ENCODE results near the gene MUSTN1. TPM values are rescaled to one million over a fixed set of nuclear protein-coding genes. Genes with fewer than 3 reads are reported as not detected.

The MUSTN1 gene
- total and polyA plus RNA-seq, 2 donors (not counting 3 experiments of a cell fraction or from before 2014, with no cell fraction given): 1.1 to 2.2 TPM

DNA sequence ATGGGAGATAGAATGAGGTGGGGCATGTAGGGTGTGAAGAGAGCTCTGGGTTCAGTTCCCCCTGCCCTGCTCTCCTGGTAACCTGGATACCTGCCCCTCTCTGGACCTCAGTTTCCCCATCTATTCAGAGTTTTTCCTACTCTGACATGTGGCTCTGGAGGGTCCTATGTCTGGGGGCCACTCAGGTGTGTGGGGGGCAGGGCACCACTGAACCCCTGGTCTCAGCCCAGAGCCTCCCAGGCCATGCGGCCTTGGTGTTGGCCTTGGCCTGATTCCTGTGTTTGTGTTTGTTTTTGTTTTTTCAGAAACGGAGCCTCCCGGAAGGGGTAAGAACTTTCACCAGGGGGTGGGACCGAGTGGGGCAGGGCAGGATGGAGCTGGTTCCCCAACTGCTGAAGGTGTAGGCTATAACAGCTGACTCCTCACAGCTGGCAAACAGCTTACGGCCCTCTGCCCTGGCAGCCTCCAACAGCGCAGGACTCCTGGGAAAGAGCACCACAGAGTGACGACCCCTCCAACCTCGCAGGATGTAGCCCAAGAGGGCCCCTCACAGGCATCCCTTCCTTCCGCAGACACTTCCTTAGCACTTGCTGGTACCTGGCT lies 39.4 kb downstream of the MUSTN1 start:
- POLR2A ChIA-PET: no interaction called here
- no peaks in the 10 kb centered on the region for H3K4me1 ChIP-seq (ENCODE audit: control insufficient read depth, extremely low read depth, insufficient read depth, low read length)
- no peaks in the 10 kb centered on the region for H3K27me3 ChIP-seq (ENCODE audit: control insufficient read depth in 2 of 2, insufficient read depth in 2 of 2, low read length in 2 of 2)
- CTCF ChIA-PET: no interaction called here
- no peak overlapping the region for H2AFZ ChIP-seq (ENCODE audit: low read depth, low read length)
- intact Hi-C loops (cut with micrococcal nuclease) (no loop called here), dilution Hi-C loops (cut with MboI; ENCODE audit: extremely low pct_ligation_motif_present, low sequenced_read_pairs) (no loop called here)
- H3K9ac ChIP-seq (replicated peaks; ENCODE audit: extremely low read depth, insufficient read depth, low read length): no peak overlapping the region
- TF ChIP-seq POLR2AphosphoS5 (IDR thresholded peaks at IDR 0.05; ENCODE audit: insufficient read depth, low read depth, low read length): no peak
- TF ChIP-seq FOS (IDR thresholded peaks at IDR 0.05; ENCODE audit: borderline replicate concordance, insufficient read depth, low read length): no peak
- no peak for TF ChIP-seq POLR2A (IDR thresholded peaks at IDR 0.05; ENCODE audit: low read depth, low read length)
- TF ChIP-seq MYC (IDR thresholded peaks at IDR 0.05; ENCODE audit: low read depth, low read length): no peak
- no peak for TF ChIP-seq GATA2 (IDR thresholded peaks at IDR 0.05; ENCODE audit: insufficient read depth, insufficient read length, low read depth, low read length)
- TF ChIP-seq EZH2 (IDR thresholded peaks at IDR 0.05; ENCODE audit: borderline replicate concordance, low read depth, low read length, severe bottlenecking): no peak
- TF ChIP-seq, protein P1, sequence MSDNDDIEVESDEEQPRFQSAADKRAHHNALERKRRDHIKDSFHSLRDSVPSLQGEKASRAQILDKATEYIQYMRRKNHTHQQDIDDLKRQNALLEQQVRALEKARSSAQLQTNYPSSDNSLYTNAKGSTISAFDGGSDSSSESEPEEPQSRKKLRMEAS (IDR thresholded peaks at IDR 0.05; ENCODE audit: insufficient read depth, insufficient read length): no peak
- TF ChIP-seq JUN (IDR thresholded peaks at IDR 0.05; ENCODE audit: borderline replicate concordance, insufficient read depth, insufficient read length, low read depth): no peak
- FAIRE-seq (no peak), DNase-seq (ENCODE audit: low read depth, low spot score) (no peak)
- no peaks in the 10 kb centered on the region for H4K20me1 ChIP-seq (replicated peaks; ENCODE audit: control insufficient read depth, extremely low read depth, insufficient read depth, low read length)
- no peak overlapping the region for H3K4me3 ChIP-seq (replicated peaks in 1 of 3; ENCODE audit: insufficient read depth in 1 of 3, low read depth in 1 of 3, low read length in 3 of 3)
- no peak overlapping the region for H3K27ac ChIP-seq (ENCODE audit: insufficient read depth, low read depth, low read length)
- no peaks in the 10 kb centered on the region for H3K9me3 ChIP-seq (replicated peaks; ENCODE audit: control insufficient read depth, insufficient read depth, low read length)
- no peaks in the 10 kb centered on the region for H3K36me3 ChIP-seq (ENCODE audit: control insufficient read depth in 2 of 2, extremely low read depth in 1 of 2, insufficient read depth in 2 of 2, low read length in 2 of 2)
- no peaks in the 10 kb centered on the region for H3K9me1 ChIP-seq (replicated peaks; ENCODE audit: control insufficient read depth, extremely low read depth, insufficient read depth, low read length)
- no peaks in the 10 kb centered on the region for H3K79me2 ChIP-seq (ENCODE audit: control insufficient read depth, insufficient read depth, low read length)
- no TSS peak for BruUV-seq (replicated peaks)
- H3K4me2 ChIP-seq (ENCODE audit: insufficient read depth, low read length): no peak overlapping the region

DNA sequence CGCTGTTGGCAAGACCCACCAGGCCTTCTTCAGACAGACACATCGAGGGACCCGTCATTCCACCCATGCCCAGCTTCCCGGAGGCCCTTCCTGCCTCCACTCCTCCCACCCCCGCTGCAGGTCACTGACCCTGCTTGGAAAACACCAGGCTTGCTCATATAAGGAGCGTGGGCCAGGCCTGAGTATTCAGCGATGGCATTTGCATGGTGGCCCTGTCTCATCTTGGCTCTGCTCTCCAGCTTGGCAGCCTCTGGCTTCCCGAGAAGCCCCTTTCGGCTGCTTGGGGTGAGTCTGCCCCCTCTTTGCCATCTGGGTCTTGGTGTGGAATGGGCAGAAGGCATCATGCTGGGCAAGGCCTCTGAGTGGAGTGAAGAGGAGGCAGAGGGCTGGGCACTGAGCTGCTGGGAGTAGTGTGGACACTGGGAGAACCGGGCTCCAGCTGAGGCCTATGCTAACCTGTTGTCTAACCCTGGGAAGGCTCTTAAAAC lies 40.2 kb downstream of the MUSTN1 start, which contains the start of gene ITIH3:
ITIH3 (plus strand) TSS at position 185 of the 488 bp plus-strand sequence; CDS start at position 193, 8 bp downstream.
- H4K20me1 ChIP-seq (replicated peaks; ENCODE audit: control insufficient read depth, extremely low read depth, insufficient read depth, low read length): no peaks in the 10 kb centered on the region
- no peaks in the 10 kb centered on the region for H3K4me1 ChIP-seq (ENCODE audit: control insufficient read depth, extremely low read depth, insufficient read depth, low read length)
- no peak within 1 kb of the TSS for H2AFZ ChIP-seq (ENCODE audit: low read depth, low read length)
- BruUV-seq (replicated peaks): no TSS peak
- no peak within 1 kb of the TSS for H3K9ac ChIP-seq (replicated peaks; ENCODE audit: extremely low read depth, insufficient read depth, low read length)
- FAIRE-seq (no peak), DNase-seq (ENCODE audit: low read depth, low spot score) (no peak)
- POLR2A ChIA-PET: no interaction called here
- no peaks in the 10 kb centered on the region for H3K36me3 ChIP-seq (ENCODE audit: control insufficient read depth in 2 of 2, extremely low read depth in 1 of 2, insufficient read depth in 2 of 2, low read length in 2 of 2)
- H3K27ac ChIP-seq (ENCODE audit: insufficient read depth, low read depth, low read length): no peak within 1 kb of the TSS
- dilution Hi-C loops (cut with MboI; ENCODE audit: extremely low pct_ligation_motif_present, low sequenced_read_pairs) (no loop called here), intact Hi-C loops (cut with micrococcal nuclease) (no loop called here)
- TF ChIP-seq POLR2AphosphoS5 (IDR thresholded peaks at IDR 0.05; ENCODE audit: insufficient read depth, low read depth, low read length): no peak
- TF ChIP-seq FOS (IDR thresholded peaks at IDR 0.05; ENCODE audit: borderline replicate concordance, insufficient read depth, low read length): no peak
- TF ChIP-seq POLR2A (IDR thresholded peaks at IDR 0.05; ENCODE audit: low read depth, low read length): no peak
- no peak for TF ChIP-seq MYC (IDR thresholded peaks at IDR 0.05; ENCODE audit: low read depth, low read length)
- TF ChIP-seq JUN (IDR thresholded peaks at IDR 0.05; ENCODE audit: borderline replicate concordance, insufficient read depth, insufficient read length, low read depth): no peak
- TF ChIP-seq, protein P1 (IDR thresholded peaks at IDR 0.05; ENCODE audit: insufficient read depth, insufficient read length): no peak
- TF ChIP-seq GATA2 (IDR thresholded peaks at IDR 0.05; ENCODE audit: insufficient read depth, insufficient read length, low read depth, low read length): no peak
- TF ChIP-seq, protein P2, sequence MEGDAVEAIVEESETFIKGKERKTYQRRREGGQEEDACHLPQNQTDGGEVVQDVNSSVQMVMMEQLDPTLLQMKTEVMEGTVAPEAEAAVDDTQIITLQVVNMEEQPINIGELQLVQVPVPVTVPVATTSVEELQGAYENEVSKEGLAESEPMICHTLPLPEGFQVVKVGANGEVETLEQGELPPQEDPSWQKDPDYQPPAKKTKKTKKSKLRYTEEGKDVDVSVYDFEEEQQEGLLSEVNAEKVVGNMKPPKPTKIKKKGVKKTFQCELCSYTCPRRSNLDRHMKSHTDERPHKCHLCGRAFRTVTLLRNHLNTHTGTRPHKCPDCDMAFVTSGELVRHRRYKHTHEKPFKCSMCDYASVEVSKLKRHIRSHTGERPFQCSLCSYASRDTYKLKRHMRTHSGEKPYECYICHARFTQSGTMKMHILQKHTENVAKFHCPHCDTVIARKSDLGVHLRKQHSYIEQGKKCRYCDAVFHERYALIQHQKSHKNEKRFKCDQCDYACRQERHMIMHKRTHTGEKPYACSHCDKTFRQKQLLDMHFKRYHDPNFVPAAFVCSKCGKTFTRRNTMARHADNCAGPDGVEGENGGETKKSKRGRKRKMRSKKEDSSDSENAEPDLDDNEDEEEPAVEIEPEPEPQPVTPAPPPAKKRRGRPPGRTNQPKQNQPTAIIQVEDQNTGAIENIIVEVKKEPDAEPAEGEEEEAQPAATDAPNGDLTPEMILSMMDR (IDR thresholded peaks at IDR 0.05; ENCODE audit: extremely low read depth in 1 of 2, insufficient read depth in 1 of 2, low read depth in 1 of 2, low read length in 2 of 2): no peak
- TF ChIP-seq EZH2 (IDR thresholded peaks at IDR 0.05; ENCODE audit: borderline replicate concordance, low read depth, low read length, severe bottlenecking): no peak
- H3K27me3 ChIP-seq (ENCODE audit: control insufficient read depth in 2 of 2, insufficient read depth in 2 of 2, low read length in 2 of 2): no peaks in the 10 kb centered on the region
- no peaks in the 10 kb centered on the region for H3K9me1 ChIP-seq (replicated peaks; ENCODE audit: control insufficient read depth, extremely low read depth, insufficient read depth, low read length)
- CTCF ChIA-PET: no interaction called here
- H3K79me2 ChIP-seq (ENCODE audit: control insufficient read depth, insufficient read depth, low read length): no peaks in the 10 kb centered on the region
- no peak within 1 kb of the TSS for H3K4me2 ChIP-seq (ENCODE audit: insufficient read depth, low read length)
- no peaks in the 10 kb centered on the region for H3K9me3 ChIP-seq (replicated peaks; ENCODE audit: control insufficient read depth, insufficient read depth, low read length)
- H3K4me3 ChIP-seq (replicated peaks in 1 of 3; ENCODE audit: insufficient read depth in 1 of 3, low read depth in 1 of 3, low read length in 3 of 3): no peak within 1 kb of the TSS
